Placental pericyte (primary cell): ENCODE results near the gene MYH11. TPM values are rescaled to one million over a fixed set of nuclear protein-coding genes. Genes with fewer than 3 reads are reported as not detected.

Experiments
- small RNA-seq: library from RNA; depleted of rRNA; stranded (forward); fragments of <200 nt; gene quantifications from one replicate; pipeline ENCODE3, GENCODE V24; 2012; ENCODE audit warnings: low replicate concordance
- total RNA-seq: library from RNA; depleted of rRNA; stranded (reverse); fragments of >200 nt; gene quantifications from 2 replicates; pipeline ENCODE4 v1.2.3, GENCODE V29; 2012

MYH11 gene
- under 0.01 TPM in 2 replicates for total RNA-seq

GRCh38 chr16:15856901-15857698 is at the start of gene MYH11:
Gene MYH11 (minus strand): TSS chr16:15857028. CDS start chr16:15838252, 18,776 bp downstream.

GRCh38 chr16:15888072-15888976 is 31.5 kb upstream of the MYH11 start, which contains the start of gene CEP20:
Gene CEP20 (minus strand): TSS chr16:15888603. CDS start chr16:15888585, 18 bp downstream.

Small RNA genes within 50 kb of the gene (small RNA-seq; reads per million reads assigned to genes)
- gene RNU6-213P, result not detected

Other genes starting within 250 kb of the MYH11 start
- gene MARF1, start 213.9 kb downstream of the MYH11 start, total RNA-seq, result 18.3 and 28.9 TPM in 2 replicates
- 38.3 and 50.3 TPM in 2 replicates for gene NDE1, start 206.8 kb downstream of the MYH11 start, total RNA-seq
- 30.9 and 51.4 TPM in 2 replicates for gene CEP20, start 31.6 kb upstream of the MYH11 start, total RNA-seq
- gene ABCC1, start 92.6 kb upstream of the MYH11 start, total RNA-seq, result 34.1 and 37.6 TPM in 2 replicates